ENCODE data around the gene MAP1LC3A. TPM values are rescaled to one million over a fixed set of nuclear protein-coding genes. Genes with fewer than 3 reads are reported as not detected.
"Not testable (repeated sequence)": the region's sequence is repeated elsewhere in the genome, so short reads cannot be mapped to it uniquely, and the experiment has no call there.

Gene MAP1LC3A
- total RNA-seq, 1 donor from 2014 or later = 17.5 TPM

- Mint-ChIP-seq H3K4me1 (peaks cover 45% of the 10 kb centered on the region), H3K9me3 (no peaks in the 10 kb centered on the region), H3K27me3 (ENCODE audit: low read depth) (no peaks in the 10 kb centered on the region), H3K36me3 (ENCODE audit: low read depth) (peaks cover 3% of the 10 kb centered on the region), H3K27ac (ENCODE audit: unreplicated experiment) (peak overlapping the region; percentile 97), H3K4me3 (peak overlapping the region; percentile 92)
- DNase-seq (ENCODE audit: low read depth, low spot score) = no peak
- TF ChIP-seq CTCF (conservative IDR thresholded peaks at IDR 0.05) = no peak
Measured at GRCh38 chr20:34514897-34515483, 43.5 kb upstream of the MAP1LC3A start.

- TF ChIP-seq CTCF (conservative IDR thresholded peaks at IDR 0.05) = no peak
- DNase-seq (ENCODE audit: low read depth, low spot score) = peak; percentile 49
- Mint-ChIP-seq H3K27ac (ENCODE audit: unreplicated experiment) (peak overlapping the region; percentile 97), H3K27me3 (ENCODE audit: low read depth) (no peaks in the 10 kb centered on the region), H3K4me1 (peaks cover 45% of the 10 kb centered on the region), H3K36me3 (ENCODE audit: low read depth) (peaks cover 3% of the 10 kb centered on the region), H3K9me3 (no peaks in the 10 kb centered on the region), H3K4me3 (peak overlapping the region; percentile 92)
Measured at GRCh38 chr20:34515484-34516246, 42.9 kb upstream of the MAP1LC3A start.

GRCh38 chr20:34516247-34517113 is 42.0 kb upstream of the MAP1LC3A start, which contains the start of gene DYNLRB1:
Gene DYNLRB1 (plus strand): TSS chr20:34516422. CDS start chr20:34516459, 37 bp downstream.
- Mint-ChIP-seq H3K36me3 (ENCODE audit: low read depth) (peaks cover 3% of the 10 kb centered on the region), H3K4me1 (peaks cover 45% of the 10 kb centered on the region), H3K4me3 (peak within 1 kb of the TSS; percentile 92), H3K9me3 (no peaks in the 10 kb centered on the region), H3K27ac (ENCODE audit: unreplicated experiment) (peak within 1 kb of the TSS; percentile 97), H3K27me3 (ENCODE audit: low read depth) (no peaks in the 10 kb centered on the region)
- TF ChIP-seq CTCF (conservative IDR thresholded peaks at IDR 0.05) = no peak
- DNase-seq (ENCODE audit: low read depth, low spot score) = peak; percentile 100

GRCh38 chr20:34517114-34517505 is 41.4 kb upstream of the MAP1LC3A start:
- Mint-ChIP-seq H3K4me3 (peak overlapping the region; percentile 92), H3K27me3 (ENCODE audit: low read depth) (no peaks in the 10 kb centered on the region), H3K9me3 (no peaks in the 10 kb centered on the region), H3K4me1 (peaks cover 44% of the 10 kb centered on the region), H3K36me3 (ENCODE audit: low read depth) (peaks cover 4% of the 10 kb centered on the region), H3K27ac (ENCODE audit: unreplicated experiment) (peak overlapping the region; percentile 67)
- DNase-seq (ENCODE audit: low read depth, low spot score) = no peak
- no peak for TF ChIP-seq CTCF (conservative IDR thresholded peaks at IDR 0.05)

GRCh38 chr20:34518863-34519262 is 39.7 kb upstream of the MAP1LC3A start:
- not testable (repeated sequence) for DNase-seq (ENCODE audit: low read depth, low spot score); H3K27ac Mint-ChIP-seq (ENCODE audit: unreplicated experiment); H3K27me3 Mint-ChIP-seq (ENCODE audit: low read depth); H3K9me3 Mint-ChIP-seq; H3K36me3 Mint-ChIP-seq (ENCODE audit: low read depth)
- H3K4me3 Mint-ChIP-seq = peak overlapping the region; percentile 90
- peaks cover 55% of the 10 kb centered on the region for H3K4me1 Mint-ChIP-seq

- H3K4me3 Mint-ChIP-seq = peak overlapping the region; percentile 74
- H3K27ac Mint-ChIP-seq (ENCODE audit: unreplicated experiment); H3K9me3 Mint-ChIP-seq; H3K27me3 Mint-ChIP-seq (ENCODE audit: low read depth); DNase-seq (ENCODE audit: low read depth, low spot score); H3K36me3 Mint-ChIP-seq (ENCODE audit: low read depth): not testable (repeated sequence)
- H3K4me1 Mint-ChIP-seq = peaks cover 58% of the 10 kb centered on the region
Measured at GRCh38 chr20:34519841-34520240, 38.7 kb upstream of the MAP1LC3A start.
